RWPE2 (cell line): ENCODE data around the gene CLIC5.

Source experiments
- ATAC-seq: fragments of 200-7000 bp; cut with Tn5 transposase; 3 replicates; pipeline ENCODE4 v1.9.1; 2021; ENCODE audit warnings: low read depth
- DNase-seq: peaks from one replicate; pipeline ENCODE4 v3.0.0-alpha.2; 2020; ENCODE audit warnings: low spot score
- H3K27ac ChIP-seq: fragments of 450-650 bp; 2 replicates; pipeline ENCODE4 v1.5.1; 2017; ENCODE audit warnings: mild to moderate bottlenecking; ENCODE audit not compliant: poor library complexity, severe bottlenecking
- H3K27me3 ChIP-seq: fragments of 250-450 bp; sonication (Bioruptor Pico); 2 replicates; pipeline ENCODE4 v1.5.1; 2021; ENCODE audit warnings: mild to moderate bottlenecking, moderate library complexity; ENCODE audit not compliant: insufficient read depth, poor library complexity, severe bottlenecking
- H3K36me3 ChIP-seq: fragments of 250-450 bp; sonication (Bioruptor Pico); 2 replicates; pipeline ENCODE4 v1.5.1; 2020; ENCODE audit warnings: low read depth, mild to moderate bottlenecking, moderate library complexity
- H3K4me1 ChIP-seq: fragments of 250-450 bp; sonication (Bioruptor Pico); 2 replicates; pipeline ENCODE4 v1.5.1; 2021; ENCODE audit warnings: mild to moderate bottlenecking, moderate library complexity; ENCODE audit not compliant: insufficient read depth, poor library complexity, severe bottlenecking
- H3K4me3 ChIP-seq: fragments of 250-450 bp; sonication (Bioruptor Pico); 2 replicates; pipeline ENCODE4 v1.5.1; 2021; ENCODE audit warnings: mild to moderate bottlenecking, moderate library complexity; ENCODE audit not compliant: severe bottlenecking
- H3K9me3 ChIP-seq: fragments of 250-450 bp; sonication (Bioruptor Pico); 2 replicates; pipeline ENCODE4 v1.5.1; 2021; ENCODE audit warnings: mild to moderate bottlenecking, moderate library complexity; ENCODE audit not compliant: severe bottlenecking
- CTCF ChIP-seq: fragments of 450-650 bp; IDR thresholded peaks from one replicate; pipeline ENCODE4 v1.5.1; 2017; ENCODE audit warnings: mild to moderate bottlenecking, moderate library complexity; ENCODE audit not compliant: poor library complexity, severe bottlenecking

The CLIC5 gene

GRCh38 chr6:46058951-46059350 lies 43.3 kb upstream of the CLIC5 start:
- no peak overlapping the region for H3K27ac ChIP-seq
- no peaks in the 10 kb centered on the region for H3K9me3 ChIP-seq
- ATAC-seq (no peak), DNase-seq (no peak)
- no peaks in the 10 kb centered on the region for H3K4me1 ChIP-seq
- H3K27me3 ChIP-seq = no peaks in the 10 kb centered on the region
- no peaks in the 10 kb centered on the region for H3K36me3 ChIP-seq
- H3K4me3 ChIP-seq = no peak overlapping the region
- TF ChIP-seq CTCF = no peak

GRCh38 chr6:46057792-46058191 lies 42.1 kb upstream of the CLIC5 start:
- no peak for ATAC-seq
- Histone ChIP-seq H3K27ac (no peak overlapping the region), H3K4me1 (no peaks in the 10 kb centered on the region)

GRCh38 chr6:46056906-46057529 lies 41.4 kb upstream of the CLIC5 start:
- H3K9me3 ChIP-seq = no peaks in the 10 kb centered on the region
- no peak overlapping the region for H3K27ac ChIP-seq
- no peak for TF ChIP-seq CTCF
- H3K27me3 ChIP-seq = no peaks in the 10 kb centered on the region
- H3K4me3 ChIP-seq = no peak overlapping the region
- H3K36me3 ChIP-seq = no peaks in the 10 kb centered on the region
- ATAC-seq (no peak), DNase-seq (no peak)
- no peaks in the 10 kb centered on the region for H3K4me1 ChIP-seq

More at GRCh38 chr6:46057792-46058191, 42.1 kb upstream of the CLIC5 start:
- Histone ChIP-seq H3K4me3 (no peak overlapping the region), H3K9me3 (no peaks in the 10 kb centered on the region), H3K27me3 (no peaks in the 10 kb centered on the region), H3K36me3 (no peaks in the 10 kb centered on the region)
- no peak for TF ChIP-seq CTCF
- no peak for DNase-seq

- H3K36me3 ChIP-seq = no peaks in the 10 kb centered on the region
- no peak for TF ChIP-seq CTCF
Observed at GRCh38 chr6:46054516-46054915, 38.9 kb upstream of the CLIC5 start.

GRCh38 chr6:46053039-46053933 lies 37.6 kb upstream of the CLIC5 start:
- Histone ChIP-seq H3K36me3 (no peaks in the 10 kb centered on the region), H3K4me1 (no peaks in the 10 kb centered on the region), H3K4me3 (no peak overlapping the region), H3K27me3 (no peaks in the 10 kb centered on the region), H3K9me3 (no peaks in the 10 kb centered on the region), H3K27ac (no peak overlapping the region)
- no peak for DNase-seq
- no peak for TF ChIP-seq CTCF
- no peak for ATAC-seq

More at GRCh38 chr6:46054516-46054915, 38.9 kb upstream of the CLIC5 start:
- H3K27ac ChIP-seq = no peak overlapping the region
- H3K4me1 ChIP-seq = no peaks in the 10 kb centered on the region
- DNase-seq = no peak
- no peak overlapping the region for H3K4me3 ChIP-seq
- no peaks in the 10 kb centered on the region for H3K27me3 ChIP-seq
- ATAC-seq = no peak
- no peaks in the 10 kb centered on the region for H3K9me3 ChIP-seq
